GM18526 (cell line): ENCODE results near the gene ATP1B3.

Source experiments
- POLR2A ChIP-seq: IDR thresholded peaks from 3 replicates; pipeline ENCODE4 v1.6.1; 2011; ENCODE audit not compliant: insufficient read length; ENCODE audit errors: extremely low read depth

The ATP1B3 gene

DNA sequence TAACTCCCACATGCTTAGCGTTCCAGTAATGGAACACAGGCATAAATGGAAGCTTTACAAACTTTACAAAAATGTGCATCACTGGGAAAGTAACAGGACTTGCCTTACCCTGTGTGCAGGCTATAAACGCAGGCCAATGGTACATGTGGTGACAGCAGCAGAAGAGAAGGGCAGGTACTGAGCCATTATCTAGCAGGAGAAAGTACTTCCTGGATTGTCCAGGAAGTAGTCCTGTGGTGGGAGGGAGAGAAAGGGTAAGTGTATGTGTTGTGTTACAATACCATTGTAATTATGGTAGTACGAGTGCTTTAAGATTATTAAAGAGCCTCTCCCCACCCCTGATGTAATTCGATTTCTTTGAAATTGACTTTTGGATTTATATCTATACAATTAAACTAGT lies 5.3 kb downstream of the ATP1B3 start:
- TF ChIP-seq POLR2A: no peak

- TF ChIP-seq POLR2A: no peak
Observed at GRCh38 chr3:141887051-141887450, 10.6 kb downstream of the ATP1B3 start.

DNA sequence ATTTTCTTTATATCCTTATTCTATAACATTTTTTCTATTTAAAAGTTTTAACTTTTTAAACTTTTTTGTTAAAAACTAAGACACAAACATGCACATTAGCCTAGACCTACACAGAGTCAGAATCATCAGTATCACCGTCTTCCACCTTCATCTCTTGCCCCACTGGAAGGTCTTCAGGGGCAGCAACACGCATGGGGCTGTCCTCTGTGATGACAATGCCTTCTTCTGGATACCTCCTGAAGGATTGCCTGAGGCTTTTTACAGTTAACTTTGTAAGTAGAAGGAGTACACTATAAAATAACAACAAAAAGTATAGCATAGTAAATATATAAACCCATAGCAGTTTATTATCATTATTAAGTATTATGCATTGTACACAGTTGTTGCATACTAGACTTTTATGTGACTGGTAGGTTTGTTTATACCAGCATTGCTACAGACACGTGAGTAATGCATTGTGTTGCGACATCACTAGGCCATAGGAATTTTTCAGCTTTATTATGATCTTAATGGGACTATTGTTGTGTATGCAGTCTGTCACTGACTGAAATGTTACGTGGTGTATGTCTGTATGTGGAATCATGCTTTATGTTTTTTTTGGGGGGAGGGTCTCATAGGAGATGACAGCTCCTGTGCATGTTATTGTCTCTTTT lies 18.2 kb downstream of the ATP1B3 start:
- no peak for TF ChIP-seq POLR2A

GRCh38 chr3:141895731-141896130 lies 19.3 kb downstream of the ATP1B3 start:
- TF ChIP-seq POLR2A: no peak

- no peak for TF ChIP-seq POLR2A
Observed at GRCh38 chr3:141898908-141899307, 22.5 kb downstream of the ATP1B3 start.

DNA sequence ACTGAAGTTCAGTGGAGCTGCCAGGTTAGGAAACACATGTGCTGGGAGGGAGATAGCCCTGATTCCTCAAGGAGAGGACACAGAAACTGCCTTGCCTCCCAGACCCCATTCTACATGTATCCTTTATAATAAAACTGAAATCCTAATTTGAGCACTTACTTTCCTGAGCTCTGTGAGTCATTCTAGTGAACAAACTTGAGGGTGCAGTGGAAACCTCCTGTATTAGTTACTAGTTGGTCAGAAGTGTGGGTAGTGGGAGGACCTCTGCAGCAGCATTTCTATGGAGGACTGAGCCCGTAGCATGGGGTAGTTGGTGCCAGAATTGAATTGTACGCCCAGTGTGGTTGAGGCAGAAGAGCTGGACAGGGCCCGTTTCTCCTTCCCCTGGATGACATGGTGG lies 23.9 kb downstream of the ATP1B3 start:
- TF ChIP-seq POLR2A: no peak

DNA sequence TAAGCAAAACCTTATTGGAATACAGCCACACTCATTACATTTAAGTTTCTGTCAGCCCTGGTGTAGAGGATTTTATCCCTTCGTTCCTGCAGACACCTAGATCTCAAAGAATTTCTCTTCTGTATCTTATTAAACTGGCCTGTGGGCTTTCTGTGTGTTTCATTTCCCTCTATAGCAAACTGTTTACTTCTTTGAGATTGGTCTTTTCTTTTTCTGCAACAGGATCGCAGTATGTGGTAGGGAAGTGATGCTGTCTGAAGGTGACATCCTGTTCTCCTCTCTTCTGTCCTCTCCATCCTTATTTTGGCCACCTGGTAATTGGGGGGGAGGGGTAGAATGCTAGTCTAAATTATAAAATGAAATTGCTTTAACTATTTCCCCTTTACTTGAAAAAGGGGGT lies 25.5 kb downstream of the ATP1B3 start:
- no peak for TF ChIP-seq POLR2A

DNA sequence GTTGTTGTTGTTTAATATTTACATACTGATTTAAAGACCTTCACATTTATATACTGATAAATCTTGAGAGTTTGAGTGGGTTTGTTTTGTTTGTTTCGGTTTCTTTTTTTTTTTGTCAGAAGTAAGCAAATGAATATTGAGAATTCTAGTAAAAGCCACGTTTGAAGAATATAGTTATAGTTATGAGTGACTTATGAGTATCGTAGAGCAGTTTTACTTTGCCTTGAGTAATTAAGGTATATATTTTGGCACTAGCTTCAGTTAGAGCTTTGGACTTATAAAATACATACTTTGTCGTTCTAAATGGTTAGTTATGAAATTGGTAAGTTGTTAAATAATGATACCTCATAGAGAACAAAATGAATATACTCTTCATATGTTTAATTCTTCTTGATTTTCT lies 27.8 kb downstream of the ATP1B3 start:
- TF ChIP-seq POLR2A: no peak

DNA sequence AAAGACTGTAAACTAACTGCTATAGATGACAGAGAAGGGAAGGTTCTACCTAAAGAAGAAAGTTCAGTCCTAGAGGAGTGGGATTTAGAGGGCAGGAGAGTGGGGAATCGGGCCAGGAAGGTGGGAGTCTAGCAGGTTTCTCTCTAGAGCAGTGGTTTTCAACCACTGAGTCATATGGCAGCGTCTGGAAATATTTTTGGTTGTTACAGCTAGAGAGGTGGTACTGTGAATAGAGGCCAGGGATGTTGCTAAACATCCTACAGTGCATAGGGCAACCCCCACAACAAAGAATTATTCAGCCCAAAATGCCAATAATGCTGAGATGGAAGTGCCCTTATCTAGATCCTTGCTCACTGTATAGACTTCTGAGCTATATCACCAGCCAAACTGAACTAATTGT lies 28.7 kb downstream of the ATP1B3 start:
- TF ChIP-seq POLR2A: no peak

DNA sequence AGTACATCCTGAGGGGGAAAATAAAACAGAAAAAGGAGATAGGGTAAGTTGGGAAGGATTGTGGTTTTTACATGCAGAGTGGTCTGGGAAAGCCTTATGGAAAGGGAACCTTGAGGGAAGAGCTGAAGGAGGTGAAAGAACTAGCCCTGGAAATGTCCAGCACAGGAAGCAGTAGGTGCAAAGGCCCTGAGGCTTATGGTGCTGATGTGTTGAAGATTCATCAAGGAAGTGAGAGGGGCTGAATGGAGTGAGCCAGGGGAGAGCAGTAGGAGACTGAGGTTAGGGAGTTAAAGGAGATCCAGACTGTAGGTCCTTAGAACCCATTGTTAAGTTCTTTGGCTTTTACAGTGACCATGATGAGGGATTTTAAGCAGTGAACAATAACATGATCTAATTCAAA lies 33.0 kb downstream of the ATP1B3 start:
- TF ChIP-seq POLR2A: no peak

DNA sequence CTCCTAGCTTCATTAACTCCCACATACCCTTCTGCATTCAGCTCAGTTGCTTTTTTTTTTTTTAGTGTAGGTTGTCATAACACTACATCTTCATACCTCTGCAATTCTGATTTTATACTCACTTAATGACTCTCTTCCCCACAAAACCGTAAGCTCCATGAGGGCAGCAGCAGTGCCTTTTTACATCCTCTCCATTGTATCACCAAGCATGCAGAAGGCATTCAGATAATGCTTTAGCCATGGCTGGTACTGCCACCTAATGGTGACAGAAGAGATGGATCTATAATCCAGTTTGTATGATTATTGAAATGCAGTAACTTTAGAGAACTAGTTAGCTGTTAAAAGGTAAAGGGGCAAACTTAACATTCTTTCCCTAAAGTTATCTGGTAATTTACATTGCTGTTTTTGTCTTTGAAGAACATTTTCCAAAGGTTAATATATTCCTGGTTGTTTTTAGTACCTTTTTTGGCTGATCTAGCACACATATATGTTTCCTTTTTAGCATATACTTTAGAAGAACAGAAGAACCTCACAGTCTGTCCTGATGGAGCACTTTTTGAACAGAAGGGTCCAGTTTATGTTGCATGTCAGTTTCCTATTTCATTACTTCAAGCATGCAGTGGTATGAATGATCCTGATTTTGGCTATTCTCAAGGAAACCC lies 36.8 kb downstream of the ATP1B3 start:
- no peak for TF ChIP-seq POLR2A

DNA sequence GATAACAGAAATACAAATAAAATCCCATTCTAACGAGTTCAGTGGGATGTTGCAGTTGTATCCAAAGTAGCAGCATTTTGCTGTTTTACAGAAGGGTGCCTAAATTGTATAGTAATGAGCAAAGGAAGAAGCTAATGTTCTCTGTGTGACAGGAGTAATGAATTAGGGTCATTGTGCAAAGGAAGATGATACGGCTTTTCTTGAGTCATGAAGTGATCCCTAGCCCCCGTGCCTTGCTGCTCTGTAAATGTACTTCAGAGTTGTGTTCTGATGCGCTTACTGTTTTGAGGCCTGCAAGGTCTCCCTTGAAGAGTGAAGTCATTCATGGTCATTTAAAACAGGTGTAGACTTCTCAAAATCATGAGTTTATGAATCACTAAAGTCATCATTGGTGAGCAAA lies 37.9 kb downstream of the ATP1B3 start:
- no peak for TF ChIP-seq POLR2A

DNA sequence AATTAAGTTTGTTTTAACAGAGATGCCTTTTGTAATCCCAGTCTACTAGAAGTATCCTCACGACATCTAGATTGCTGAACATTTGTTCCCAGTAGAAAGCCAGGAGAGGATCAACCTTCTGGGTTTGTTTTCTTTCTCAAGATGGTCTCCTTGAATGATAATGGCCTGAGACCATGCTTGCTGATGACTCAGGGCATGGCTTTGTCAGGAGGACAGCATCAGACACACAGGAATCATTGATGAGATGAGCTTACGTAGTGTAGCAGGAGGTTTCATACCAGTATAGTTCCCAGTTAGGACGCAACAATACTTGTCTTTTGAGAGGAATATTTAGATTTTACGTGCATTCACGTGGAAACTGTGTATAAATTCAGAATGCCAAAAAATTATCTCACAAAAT lies 38.6 kb downstream of the ATP1B3 start:
- no peak for TF ChIP-seq POLR2A

DNA sequence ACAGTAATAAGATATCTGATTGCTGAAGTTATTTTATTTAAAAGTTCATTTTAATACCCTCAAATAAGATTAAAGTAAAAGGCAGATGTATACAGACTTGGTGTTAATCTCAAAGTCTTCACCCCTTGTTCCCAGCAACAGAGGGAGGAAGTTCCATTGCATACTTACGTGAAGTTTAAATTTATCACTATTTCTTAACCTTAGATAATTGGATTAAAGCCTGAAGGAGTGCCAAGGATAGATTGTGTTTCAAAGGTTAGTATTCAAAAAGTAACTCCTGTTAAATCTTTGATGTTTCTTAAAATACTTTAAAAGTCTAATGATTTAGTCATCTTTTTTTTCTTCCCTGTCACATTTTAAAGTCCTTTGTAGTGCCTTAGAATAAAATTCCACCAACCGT lies 39.3 kb downstream of the ATP1B3 start:
- TF ChIP-seq POLR2A: no peak

DNA sequence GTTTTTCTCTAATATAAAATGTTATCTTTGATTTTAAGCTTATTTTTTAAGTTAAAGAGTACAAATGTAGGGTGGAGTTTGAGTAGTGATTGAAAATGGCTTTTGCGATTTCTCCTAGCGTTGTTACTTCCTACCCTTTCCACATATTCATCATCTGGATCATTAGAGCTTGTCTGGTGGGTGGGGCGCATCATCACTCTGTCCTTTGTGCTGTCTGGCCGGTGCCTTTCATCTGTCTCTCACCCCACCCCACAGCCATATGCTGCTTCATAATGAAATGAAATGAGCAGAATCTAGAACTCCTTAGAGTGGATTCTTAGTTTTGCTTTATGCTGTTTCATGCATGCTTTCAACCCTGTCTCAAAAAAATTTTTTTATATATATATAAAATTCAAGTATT lies 44.3 kb downstream of the ATP1B3 start:
- TF ChIP-seq POLR2A: no peak

DNA sequence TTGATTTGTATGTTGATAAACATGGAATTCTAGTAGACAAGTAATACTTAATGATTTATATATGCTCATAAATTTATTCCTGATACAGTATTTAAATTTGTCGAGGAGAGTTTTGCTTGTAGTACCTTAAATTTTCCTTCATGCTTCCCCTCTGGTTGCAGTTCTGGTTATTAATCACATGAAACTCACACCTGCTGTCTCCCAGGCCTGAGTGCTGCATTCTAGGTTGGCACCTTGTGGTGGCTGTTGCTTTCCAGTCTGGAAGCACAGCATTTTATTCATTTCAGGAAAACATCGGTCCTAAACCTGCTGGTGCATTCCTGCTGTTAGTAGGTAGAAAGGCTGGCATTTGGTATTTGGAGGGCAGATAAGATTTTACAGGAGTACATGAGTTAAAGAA lies 44.9 kb downstream of the ATP1B3 start:
- no peak for TF ChIP-seq POLR2A

- TF ChIP-seq POLR2A: no peak
Observed at GRCh38 chr3:141926929-141927328, 50.5 kb downstream of the ATP1B3 start.

DNA sequence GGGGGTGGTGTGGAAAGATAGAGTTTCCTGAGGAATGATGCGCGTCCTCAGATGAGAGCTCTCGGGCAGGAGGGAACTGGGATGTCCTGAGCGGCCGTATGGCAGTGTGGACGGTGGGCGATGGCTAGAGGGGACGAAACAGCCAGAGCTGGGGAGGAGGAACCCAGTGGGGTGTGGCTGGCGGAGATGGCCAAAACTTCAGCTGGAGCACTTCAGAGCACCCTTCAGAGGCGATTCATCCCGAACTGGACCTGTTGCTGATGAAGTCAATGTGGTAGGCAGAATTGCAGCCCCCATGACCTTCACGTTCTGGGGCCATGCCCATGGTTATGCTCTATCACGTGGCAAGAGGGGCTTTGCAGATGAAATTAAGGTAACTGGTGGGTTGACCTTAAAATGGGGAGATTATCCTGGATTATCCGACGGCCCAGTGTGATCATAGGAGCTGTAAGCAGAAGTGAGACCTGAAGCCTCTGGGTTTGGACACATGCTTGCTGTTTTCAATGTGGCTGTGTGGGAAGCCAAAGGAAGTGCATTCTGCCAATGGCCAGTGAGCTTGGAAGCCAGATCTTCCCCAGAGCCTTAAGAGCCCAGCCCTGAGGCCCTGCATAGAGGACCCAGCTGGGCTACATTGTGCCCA lies 52.3 kb downstream of the ATP1B3 start:
- no peak for TF ChIP-seq POLR2A
